PFSK-1 (cell line): ENCODE results near the gene SRL.

Experiments used
- FOXP2 ChIP-seq: optimal IDR thresholded peaks from 2 replicates; pipeline ENCODE3; 2011; ENCODE audit warnings: borderline replicate concordance, control low read depth, inconsistent platforms; ENCODE audit not compliant: insufficient read depth; ENCODE audit errors: extremely low read length, extremely low read depth
- POLR2AphosphoS5 ChIP-seq: IDR thresholded peaks from 2 replicates; pipeline ENCODE4 v1.6.1; 2012; ENCODE audit warnings: low read depth, mild to moderate bottlenecking, control low read depth, low read length, moderate library complexity
- SIN3A ChIP-seq: IDR thresholded peaks from 2 replicates; pipeline ENCODE4 v1.6.1; 2012; ENCODE audit warnings: mild to moderate bottlenecking, low read length, moderate library complexity, borderline replicate concordance; ENCODE audit not compliant: insufficient read depth
- TAF1 ChIP-seq: IDR thresholded peaks from 2 replicates; pipeline ENCODE4 v1.6.1; 2012; ENCODE audit warnings: low read length, control low read depth, borderline replicate concordance; ENCODE audit not compliant: insufficient read depth
- TF ChIP-seq, protein P1 (sequence below), 2 experiments: IDR thresholded peaks; 2 replicates each; pipeline versions ENCODE4 v1.6.1 to v1.8.0; 2011 to 2012; ENCODE audit warnings: low read depth in 2 of 2, low read length in 2 of 2, control low read depth in 1 of 2, inconsistent platforms in 1 of 2, mild to moderate bottlenecking in 1 of 2, moderate library complexity in 1 of 2; ENCODE audit not compliant: insufficient read depth in 1 of 2

SRL gene

DNA sequence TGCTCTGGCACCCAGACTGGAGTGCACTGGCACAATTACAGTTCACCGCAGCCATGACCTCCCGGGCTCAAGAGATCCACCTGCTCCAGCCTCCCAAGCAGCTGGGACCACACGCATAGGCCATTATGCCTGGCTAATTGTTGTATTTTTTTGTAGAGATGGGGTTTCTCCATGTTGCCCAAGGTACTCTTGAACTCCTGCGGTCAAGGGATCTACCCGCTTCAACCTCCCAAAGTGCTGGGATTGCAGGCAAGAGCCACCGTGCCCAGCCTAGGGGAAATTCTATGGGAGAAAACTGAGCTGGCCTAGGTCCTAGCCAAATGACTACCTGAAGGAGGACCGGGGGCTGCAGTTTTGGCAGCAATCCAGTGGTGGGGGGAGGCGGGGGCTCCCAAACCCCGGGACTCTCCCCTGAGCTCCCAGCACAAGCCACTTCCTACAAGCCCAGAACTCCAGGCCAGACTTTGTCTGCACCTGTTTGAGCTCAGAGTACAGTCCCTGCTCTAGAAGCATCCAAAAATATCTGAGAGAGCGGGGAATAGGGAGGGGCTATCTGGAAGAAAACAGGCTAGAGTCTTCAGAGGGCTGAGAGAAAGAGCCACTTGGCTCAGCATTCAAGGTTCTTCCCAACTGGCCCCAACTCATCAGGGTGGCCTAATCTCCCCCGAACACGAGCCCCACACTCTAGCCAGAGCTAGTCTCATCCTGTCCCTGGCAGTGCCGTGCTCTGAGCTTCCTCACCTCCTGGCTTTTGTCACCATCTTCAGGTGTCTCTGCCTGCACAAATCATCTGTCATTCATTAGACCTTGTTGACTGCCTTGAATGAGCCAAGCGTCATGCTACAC lies 9.1 kb downstream of the SRL start:
- TF ChIP-seq TAF1, result no peak
- TF ChIP-seq FOXP2, result no peak
- no peak for TF ChIP-seq POLR2AphosphoS5
- TF ChIP-seq SIN3A, result no peak
- TF ChIP-seq, protein P1, sequence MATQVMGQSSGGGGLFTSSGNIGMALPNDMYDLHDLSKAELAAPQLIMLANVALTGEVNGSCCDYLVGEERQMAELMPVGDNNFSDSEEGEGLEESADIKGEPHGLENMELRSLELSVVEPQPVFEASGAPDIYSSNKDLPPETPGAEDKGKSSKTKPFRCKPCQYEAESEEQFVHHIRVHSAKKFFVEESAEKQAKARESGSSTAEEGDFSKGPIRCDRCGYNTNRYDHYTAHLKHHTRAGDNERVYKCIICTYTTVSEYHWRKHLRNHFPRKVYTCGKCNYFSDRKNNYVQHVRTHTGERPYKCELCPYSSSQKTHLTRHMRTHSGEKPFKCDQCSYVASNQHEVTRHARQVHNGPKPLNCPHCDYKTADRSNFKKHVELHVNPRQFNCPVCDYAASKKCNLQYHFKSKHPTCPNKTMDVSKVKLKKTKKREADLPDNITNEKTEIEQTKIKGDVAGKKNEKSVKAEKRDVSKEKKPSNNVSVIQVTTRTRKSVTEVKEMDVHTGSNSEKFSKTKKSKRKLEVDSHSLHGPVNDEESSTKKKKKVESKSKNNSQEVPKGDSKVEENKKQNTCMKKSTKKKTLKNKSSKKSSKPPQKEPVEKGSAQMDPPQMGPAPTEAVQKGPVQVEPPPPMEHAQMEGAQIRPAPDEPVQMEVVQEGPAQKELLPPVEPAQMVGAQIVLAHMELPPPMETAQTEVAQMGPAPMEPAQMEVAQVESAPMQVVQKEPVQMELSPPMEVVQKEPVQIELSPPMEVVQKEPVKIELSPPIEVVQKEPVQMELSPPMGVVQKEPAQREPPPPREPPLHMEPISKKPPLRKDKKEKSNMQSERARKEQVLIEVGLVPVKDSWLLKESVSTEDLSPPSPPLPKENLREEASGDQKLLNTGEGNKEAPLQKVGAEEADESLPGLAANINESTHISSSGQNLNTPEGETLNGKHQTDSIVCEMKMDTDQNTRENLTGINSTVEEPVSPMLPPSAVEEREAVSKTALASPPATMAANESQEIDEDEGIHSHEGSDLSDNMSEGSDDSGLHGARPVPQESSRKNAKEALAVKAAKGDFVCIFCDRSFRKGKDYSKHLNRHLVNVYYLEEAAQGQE (IDR thresholded peaks at IDR 0.05; ENCODE audit: insufficient read depth in 1 of 2, low read depth in 2 of 2, low read length in 2 of 2), result no peak

DNA sequence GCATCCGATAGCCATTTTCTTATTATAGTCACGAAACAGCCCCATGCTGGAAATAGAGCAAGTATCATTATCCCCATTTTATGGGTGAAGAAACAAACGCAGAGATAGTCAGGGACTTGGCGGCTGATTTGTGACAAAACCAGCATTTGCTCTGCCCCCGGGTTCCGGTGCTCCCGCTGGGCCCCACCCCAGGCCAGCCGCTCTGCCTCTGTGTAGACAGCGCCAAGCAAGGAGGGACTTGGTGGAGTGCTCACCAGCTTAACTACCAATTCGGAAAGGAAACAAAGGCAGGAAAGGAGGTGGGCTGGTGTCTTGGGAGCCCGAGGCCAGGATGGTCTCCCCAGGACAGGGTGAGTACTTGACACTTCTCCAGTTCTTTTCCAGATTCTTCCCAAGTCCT lies 10.0 kb downstream of the SRL start:
- TF ChIP-seq, protein P1 (IDR thresholded peaks at IDR 0.05; ENCODE audit: insufficient read depth in 1 of 2, low read depth in 2 of 2, low read length in 2 of 2), result no peak
- no peak for TF ChIP-seq POLR2AphosphoS5
- no peak for TF ChIP-seq SIN3A
- TF ChIP-seq FOXP2, result no peak
- TF ChIP-seq TAF1, result no peak

DNA sequence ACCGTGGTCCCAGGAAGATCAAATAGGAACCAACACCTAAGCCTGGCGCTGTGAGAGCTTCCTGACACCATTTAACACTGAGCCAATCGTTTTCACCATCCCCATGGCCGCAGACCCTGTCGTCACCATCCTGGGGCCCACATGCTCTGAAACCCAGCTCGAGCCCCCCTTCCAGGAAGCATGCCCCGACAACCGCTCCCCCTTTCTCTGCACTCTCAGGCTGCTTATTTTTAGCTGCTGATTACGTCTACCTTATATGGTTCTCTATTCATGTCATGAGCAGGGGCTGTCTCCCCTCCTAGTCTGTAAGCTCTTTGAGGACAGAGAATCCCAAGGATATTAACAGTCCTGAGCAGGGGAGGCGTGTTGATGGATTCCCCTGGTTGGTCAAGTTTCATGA lies 10.5 kb downstream of the SRL start:
- no peak for TF ChIP-seq TAF1
- TF ChIP-seq, protein P1 (IDR thresholded peaks at IDR 0.05; ENCODE audit: insufficient read depth in 1 of 2, low read depth in 2 of 2, low read length in 2 of 2), result no peak
- no peak for TF ChIP-seq FOXP2
- no peak for TF ChIP-seq POLR2AphosphoS5
- TF ChIP-seq SIN3A, result no peak

DNA sequence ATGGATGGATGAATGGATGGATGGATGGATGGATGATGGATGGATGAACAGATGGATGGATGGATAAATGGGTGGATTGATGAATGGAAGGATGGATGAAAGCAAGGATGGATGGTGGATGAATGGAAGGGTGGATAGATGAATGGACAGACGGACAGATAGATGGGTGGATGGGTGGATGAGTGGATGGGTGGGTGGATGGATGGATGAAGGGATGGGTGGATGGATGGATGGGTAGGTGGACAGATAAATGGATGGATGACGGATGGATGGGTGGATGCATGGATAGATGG lies 14.9 kb downstream of the SRL start:
- no peak for TF ChIP-seq TAF1
- no peak for TF ChIP-seq FOXP2
- no peak for TF ChIP-seq SIN3A
- TF ChIP-seq, protein P1 (IDR thresholded peaks at IDR 0.05; ENCODE audit: insufficient read depth in 1 of 2, low read depth in 2 of 2, low read length in 2 of 2), result no peak
- no peak for TF ChIP-seq POLR2AphosphoS5
